ENCODE measurements around the gene RABGAP1L. TPM values are rescaled to one million over a fixed set of nuclear protein-coding genes. Genes with fewer than 3 reads are reported as not detected.

The RABGAP1L gene
- total and polyA plus RNA-seq, 2 of the 8 experiments (the other 6 are each of a cell fraction or from before 2014, with no cell fraction given), result 33.3 to 156 TPM

DNA sequence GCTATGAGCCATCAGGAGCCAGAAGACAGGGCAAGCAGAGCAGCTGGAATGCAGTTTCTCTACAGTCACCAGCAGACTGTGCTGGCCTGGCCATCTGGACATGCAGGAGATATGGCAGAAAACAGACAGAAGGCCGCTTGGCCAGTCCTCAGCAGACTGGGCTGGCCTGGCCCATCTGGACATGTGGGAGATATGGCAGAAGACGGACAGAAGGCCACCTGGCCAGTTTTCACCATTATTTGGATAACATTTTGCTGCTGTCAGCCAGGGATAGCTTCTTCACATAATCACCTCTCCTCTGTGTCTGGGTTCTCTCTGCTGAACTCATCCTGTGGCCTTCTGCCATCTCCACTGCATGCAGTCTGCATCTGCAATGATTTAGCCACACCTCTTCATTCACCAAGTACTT is 815.4 kb downstream of the RABGAP1L start:
- ChIA-PET POLR2A (ENCODE audit: partially characterized antibody) (interaction anchor here (0.9 to 1.4 kb wide), 3 partner anchors 9 to 91 kb away, joined by 3 read pairs; no protein-coding TSS in a partner anchor), CTCF (ENCODE audit: partially characterized antibody) (interaction anchor here (0.8 to 2.2 kb wide), 6 partner anchors 9 to 281 kb away, joined by 3 to 11 read pairs (median 4); no protein-coding TSS in a partner anchor)
- Histone ChIP-seq H3K4me2 (ENCODE audit: insufficient read depth in 1 of 2, low read depth in 2 of 2, low read length in 2 of 2) (no peak overlapping the region), H3K9ac (replicated peaks in 1 of 4; ENCODE audit: extremely low read depth in 1 of 4, low read depth in 3 of 4, low read length in 3 of 4) (no peak overlapping the region), H3K4ac (replicated peaks; ENCODE audit: insufficient read length, low read depth, low read length) (no peak overlapping the region), H2BK12ac (ENCODE audit: low read depth, low read length) (no peak overlapping the region), H3K27ac (ENCODE audit: low read depth, low read length) (no peak overlapping the region), H2BK20ac (ENCODE audit: low read length) (no peak overlapping the region), H3K23me2 (ENCODE audit: low read depth, low read length) (no peaks in the 10 kb centered on the region), H3K14ac (ENCODE audit: insufficient read length) (no peak overlapping the region), H2AFZ (ENCODE audit: low read length) (no peak overlapping the region), H3K23ac (ENCODE audit: insufficient read length) (no peak overlapping the region), H4K8ac (ENCODE audit: extremely low read depth, insufficient read depth, low read length) (no peak overlapping the region), H4K20me1 (replicated peaks in 1 of 2; ENCODE audit: control insufficient read depth in 1 of 2, insufficient read depth in 2 of 2, low read length in 2 of 2) (peaks cover 0 to 3% of the 10 kb centered on the region in 2 experiments), H3K36me3 (ENCODE audit: control insufficient read depth in 2 of 4, insufficient read depth in 4 of 4, low read length in 3 of 4) (peaks cover 32 to 93% (median 68%) of the 10 kb centered on the region in 4 experiments), H4K91ac (replicated peaks; ENCODE audit: insufficient read length, low read length) (no peak overlapping the region), H4K5ac (ENCODE audit: insufficient read length, low read depth, low read length) (no peak overlapping the region), H3K79me1 (ENCODE audit: low read depth, low read length) (peaks cover 2% of the 10 kb centered on the region; the same call in 1 of the 2 replicates), H2AK5ac (ENCODE audit: low read depth, low read length) (no peak overlapping the region), H3K4me1 (replicated peaks in 1 of 4; ENCODE audit: control insufficient read depth in 3 of 4, insufficient read depth in 4 of 4, low read length in 3 of 4) (no peaks in the 10 kb centered on the region), H3K56ac (replicated peaks; ENCODE audit: insufficient read length, low read depth, low read length) (no peak overlapping the region), H3K27me3 (replicated peaks in 1 of 4; ENCODE audit: control insufficient read depth in 3 of 4, extremely low read depth in 1 of 4, insufficient read depth in 3 of 4, low read length in 3 of 4) (peaks cover 0 to 1% (median 0%) of the 10 kb centered on the region in 4 experiments; a peak in 1 of 7 replicates), H2BK15ac (ENCODE audit: low read length) (no peak overlapping the region), H3K18ac (ENCODE audit: extremely low read depth, low read length) (no peak overlapping the region), H2BK5ac (ENCODE audit: low read depth, low read length) (no peak overlapping the region), H3K9me3 (ENCODE audit: insufficient read depth in 2 of 2, low read depth in 1 of 2, low read length in 1 of 2) (no peaks in the 10 kb centered on the region), H3K79me2 (ENCODE audit: control insufficient read depth in 1 of 2, insufficient read depth in 2 of 2, low read length in 2 of 2) (no peaks in the 10 kb centered on the region; a peak in 2 of 4 replicates), H3K4me3 (ENCODE audit: extremely low read depth in 1 of 4, insufficient read depth in 2 of 4, low read depth in 3 of 4, low read length in 4 of 4) (no peak overlapping the region), H2BK120ac (replicated peaks; ENCODE audit: low read depth, low read length) (no peak overlapping the region)
- FAIRE-seq (no peak), DNase-seq (ENCODE audit: low read depth in 1 of 2, low spot score in 2 of 2) (no peak)
- 87% methylated on average over 2 of the region's 2 CpGs; no CpG with 5 or more reads in 1 of the 2 experiments for WGBS, 2 experiments (ENCODE audit: extremely low coverage in 1 of 2, insufficient coverage in 1 of 2, insufficient read length in 1 of 2, insufficient replicate concordance in 2 of 2, low coverage in 1 of 2, low lambda C conversion rate in 2 of 2, missing lambda C conversion rate in 1 of 2)
- TF ChIP-seq BCL11A (IDR thresholded peaks at IDR 0.05; ENCODE audit: low read depth in 2 of 2, low read length in 2 of 2) (no peak), TAF1 (IDR thresholded peaks at IDR 0.05; ENCODE audit: low read depth, low read length) (no peak), YY1 (IDR thresholded peaks at IDR 0.05; ENCODE audit: low read depth, low read length) (no peak), SIX5 (IDR thresholded peaks at IDR 0.05; ENCODE audit: low read depth, low read length) (no peak), TAF7 (optimal IDR thresholded peaks at IDR 0.05; ENCODE audit: borderline replicate concordance, low read depth, low read length) (no peak), RXRA (IDR thresholded peaks at IDR 0.05; ENCODE audit: insufficient read depth, low read depth, low read length) (no peak), MAFK (IDR thresholded peaks at IDR 0.05; ENCODE audit: low read depth, low read length) (no peak), NRF1 (IDR thresholded peaks at IDR 0.05; ENCODE audit: low read depth, low read length) (no peak), BACH1 (IDR thresholded peaks at IDR 0.05; ENCODE audit: low read length) (no peak), FOSL1 (IDR thresholded peaks at IDR 0.05; ENCODE audit: insufficient read depth, low read depth, low read length) (no peak), KDM4A (IDR thresholded peaks at IDR 0.05; ENCODE audit: low read depth, low read length, severe bottlenecking) (no peak), NANOG (IDR thresholded peaks at IDR 0.05; ENCODE audit: insufficient read depth, low read depth, low read length, poor library complexity, severe bottlenecking) (no peak)
- TF ChIP-seq, protein P1, sequence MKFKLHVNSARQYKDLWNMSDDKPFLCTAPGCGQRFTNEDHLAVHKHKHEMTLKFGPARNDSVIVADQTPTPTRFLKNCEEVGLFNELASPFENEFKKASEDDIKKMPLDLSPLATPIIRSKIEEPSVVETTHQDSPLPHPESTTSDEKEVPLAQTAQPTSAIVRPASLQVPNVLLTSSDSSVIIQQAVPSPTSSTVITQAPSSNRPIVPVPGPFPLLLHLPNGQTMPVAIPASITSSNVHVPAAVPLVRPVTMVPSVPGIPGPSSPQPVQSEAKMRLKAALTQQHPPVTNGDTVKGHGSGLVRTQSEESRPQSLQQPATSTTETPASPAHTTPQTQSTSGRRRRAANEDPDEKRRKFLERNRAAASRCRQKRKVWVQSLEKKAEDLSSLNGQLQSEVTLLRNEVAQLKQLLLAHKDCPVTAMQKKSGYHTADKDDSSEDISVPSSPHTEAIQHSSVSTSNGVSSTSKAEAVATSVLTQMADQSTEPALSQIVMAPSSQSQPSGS (IDR thresholded peaks at IDR 0.05; ENCODE audit: low read length), result no peak

All from H1 (cell line).